ENCODE measurements around the gene WDR83. TPM values are rescaled to one million over a fixed set of nuclear protein-coding genes. Genes with fewer than 3 reads are reported as not detected.

WDR83 gene
- total RNA-seq, 3 donors from 2014 or later, result 8.2 to 13.8 (median 10.2) TPM

DNA sequence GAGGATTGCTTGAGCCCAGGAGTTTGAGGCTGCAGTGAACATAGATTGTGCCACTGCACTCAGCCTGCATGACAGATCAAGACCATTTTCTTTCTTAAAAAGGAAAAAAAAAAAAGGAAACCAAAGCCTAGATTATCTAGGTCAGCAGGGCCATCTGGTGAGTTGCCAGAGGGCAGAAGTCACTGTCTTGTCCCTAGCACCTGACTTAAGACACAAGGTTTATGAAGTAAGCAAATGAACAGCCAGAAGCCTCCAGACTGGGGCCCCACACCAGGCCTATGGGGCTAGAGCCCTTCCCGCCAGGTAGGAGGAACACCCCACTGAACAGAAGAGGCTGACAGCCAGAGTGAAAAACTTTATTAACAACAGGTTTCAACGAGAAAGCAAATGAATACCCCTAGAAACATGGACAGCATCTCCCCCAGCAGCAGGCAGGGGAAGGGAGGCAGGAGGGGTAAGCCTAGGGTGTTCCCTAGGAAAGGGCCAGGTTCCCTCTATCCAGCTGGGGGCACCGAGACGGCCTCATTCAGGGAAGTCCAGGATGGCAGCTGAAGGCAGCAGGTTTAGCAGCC, 1.2 kb downstream of the WDR83 start:
- Histone ChIP-seq H3K36me3 (peaks cover 3% of the 10 kb centered on the region), H3K9me3 (no peaks in the 10 kb centered on the region), H3K4me3 (peak overlapping the region in 2 of 3 donors; percentile 89 to 97), H3K4me1 (peaks cover 13 to 22% of the 10 kb centered on the region in 2 donors), H3K27ac (peak overlapping the region in 1 of 2 donors; percentile 97), H3K27me3 (no peaks in the 10 kb centered on the region)
- TF ChIP-seq POLR2A (IDR thresholded peaks at IDR 0.05), result no peak
- TF ChIP-seq, protein P1, sequence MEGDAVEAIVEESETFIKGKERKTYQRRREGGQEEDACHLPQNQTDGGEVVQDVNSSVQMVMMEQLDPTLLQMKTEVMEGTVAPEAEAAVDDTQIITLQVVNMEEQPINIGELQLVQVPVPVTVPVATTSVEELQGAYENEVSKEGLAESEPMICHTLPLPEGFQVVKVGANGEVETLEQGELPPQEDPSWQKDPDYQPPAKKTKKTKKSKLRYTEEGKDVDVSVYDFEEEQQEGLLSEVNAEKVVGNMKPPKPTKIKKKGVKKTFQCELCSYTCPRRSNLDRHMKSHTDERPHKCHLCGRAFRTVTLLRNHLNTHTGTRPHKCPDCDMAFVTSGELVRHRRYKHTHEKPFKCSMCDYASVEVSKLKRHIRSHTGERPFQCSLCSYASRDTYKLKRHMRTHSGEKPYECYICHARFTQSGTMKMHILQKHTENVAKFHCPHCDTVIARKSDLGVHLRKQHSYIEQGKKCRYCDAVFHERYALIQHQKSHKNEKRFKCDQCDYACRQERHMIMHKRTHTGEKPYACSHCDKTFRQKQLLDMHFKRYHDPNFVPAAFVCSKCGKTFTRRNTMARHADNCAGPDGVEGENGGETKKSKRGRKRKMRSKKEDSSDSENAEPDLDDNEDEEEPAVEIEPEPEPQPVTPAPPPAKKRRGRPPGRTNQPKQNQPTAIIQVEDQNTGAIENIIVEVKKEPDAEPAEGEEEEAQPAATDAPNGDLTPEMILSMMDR (IDR thresholded peaks at IDR 0.05), result no peak
- no peak for TF ChIP-seq POLR2AphosphoS5 (IDR thresholded peaks at IDR 0.05)
- intact Hi-C loops (cut with DNase I; ENCODE audit: low total_unique reads), result loop anchor here (2.0 kb wide), 1 partner anchor 77 kb away; no protein-coding TSS in a partner anchor
- DNase-seq (ENCODE audit: low spot score in 2 of 2), result no peak

DNA sequence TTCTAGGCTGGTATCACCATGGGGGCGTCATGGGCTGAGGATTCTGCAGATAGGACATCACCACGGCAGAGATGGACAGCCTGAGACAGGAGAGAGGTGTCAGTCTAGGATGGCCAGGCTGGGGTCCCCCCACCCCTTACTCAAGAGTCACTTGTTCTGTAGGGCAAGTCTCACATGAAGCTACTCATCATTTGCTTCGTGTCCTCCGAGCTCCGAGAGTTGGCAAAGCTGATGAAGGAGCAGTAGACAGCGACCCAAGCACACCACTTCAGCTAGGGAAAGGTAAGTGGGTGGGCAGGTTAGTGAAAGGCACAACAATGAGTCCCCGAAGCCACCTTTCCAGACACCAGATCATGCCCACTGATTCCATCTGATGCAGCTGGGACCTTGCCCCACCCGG, 1.7 kb downstream of the WDR83 start:
- TF ChIP-seq, protein P1 (IDR thresholded peaks at IDR 0.05), result no peak
- TF ChIP-seq POLR2A (IDR thresholded peaks at IDR 0.05), result no peak
- no peak for TF ChIP-seq POLR2AphosphoS5 (IDR thresholded peaks at IDR 0.05)
- peaks cover 13 to 22% of the 10 kb centered on the region in 2 donors for H3K4me1 ChIP-seq
- DNase-seq (ENCODE audit: low spot score in 2 of 2), result no peak

DNA sequence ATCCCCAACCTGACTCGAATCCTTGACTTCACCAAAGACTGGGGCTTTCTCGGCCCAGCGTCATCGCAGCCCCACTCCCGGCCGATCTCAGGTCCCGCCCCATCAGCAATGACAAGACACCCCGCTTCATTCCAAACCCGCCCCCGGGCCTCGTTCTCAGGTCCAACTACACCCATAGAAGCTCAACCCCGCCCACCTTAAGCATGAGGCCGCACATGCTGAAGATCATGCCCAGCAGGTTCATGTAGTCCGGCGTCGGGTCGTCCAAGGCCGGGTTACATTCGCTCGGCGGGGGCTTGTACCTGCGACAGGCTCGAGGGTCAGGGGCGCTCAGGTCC, 2.3 kb downstream of the WDR83 start:
- Histone ChIP-seq H3K27me3 (no peaks in the 10 kb centered on the region), H3K4me3 (peak overlapping the region; percentile 89 to 97 (median 90)), H3K4me1 (peaks cover 13 to 22% of the 10 kb centered on the region in 2 donors), H3K27ac (peak overlapping the region; percentile 96 to 97), H3K9me3 (no peaks in the 10 kb centered on the region), H3K36me3 (peaks cover 3% of the 10 kb centered on the region)
- intact Hi-C loops (cut with DNase I; ENCODE audit: low total_unique reads), result no loop called here
- TF ChIP-seq POLR2A (IDR thresholded peaks at IDR 0.05) (no peak), POLR2AphosphoS5 (IDR thresholded peaks at IDR 0.05) (no peak)
- DNase-seq (ENCODE audit: low spot score in 2 of 2), result peak; percentile 63 to 66

More for the DNA sequence above, 1.7 kb downstream of the WDR83 start:
- H3K36me3 ChIP-seq, result peaks cover 3% of the 10 kb centered on the region
- H3K27me3 ChIP-seq, result no peaks in the 10 kb centered on the region
- no peaks in the 10 kb centered on the region for H3K9me3 ChIP-seq
- H3K27ac ChIP-seq, result peak overlapping the region; percentile 96 to 97
- peak overlapping the region; percentile 89 to 97 (median 90) for H3K4me3 ChIP-seq
- intact Hi-C loops (cut with DNase I; ENCODE audit: low total_unique reads), result no loop called here

DNA sequence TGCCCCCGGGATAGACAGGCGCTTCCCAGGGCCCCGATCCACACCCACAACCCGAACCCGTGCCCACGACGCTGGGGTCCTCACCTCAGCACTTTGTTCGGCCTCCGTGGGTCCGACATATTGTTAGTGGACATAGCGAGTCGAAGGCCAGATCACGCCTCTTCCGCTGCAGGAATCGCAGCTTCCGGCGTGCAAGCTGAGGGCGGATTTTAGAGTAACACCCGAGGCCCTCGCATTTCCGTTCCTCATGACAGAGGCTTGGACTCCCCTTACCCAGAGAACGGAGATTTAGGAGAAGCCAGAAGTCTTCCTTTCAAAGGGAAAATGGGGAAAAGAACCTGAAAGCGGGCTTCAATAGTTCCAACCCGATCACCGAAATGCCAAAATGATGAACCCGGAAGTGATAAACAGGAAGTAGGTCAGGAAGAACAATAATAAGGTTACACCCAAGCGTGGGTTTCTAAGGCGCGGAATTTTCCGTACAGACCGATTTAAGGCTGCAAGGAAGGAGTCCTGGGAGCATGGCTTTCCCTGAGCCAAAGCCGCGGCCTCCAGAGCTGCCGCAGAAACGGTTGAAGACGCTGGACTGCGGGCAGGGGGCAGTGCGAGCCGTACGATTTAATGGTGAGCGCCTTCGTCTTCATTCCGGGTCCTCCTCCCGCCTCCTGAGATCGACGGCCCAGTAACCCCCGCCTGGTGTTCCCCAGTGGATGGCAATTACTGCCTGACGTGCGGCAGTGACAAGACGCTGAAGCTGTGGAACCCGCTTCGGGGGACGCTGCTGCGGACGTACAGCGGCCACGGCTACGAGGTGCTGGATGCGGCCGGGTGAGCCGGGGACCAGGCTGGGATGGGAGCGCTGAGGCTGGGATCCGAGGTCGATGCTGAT, 2.9 kb downstream of the WDR83 start:
- Histone ChIP-seq H3K4me1 (peaks cover 13 to 22% of the 10 kb centered on the region in 2 donors), H3K27me3 (no peaks in the 10 kb centered on the region), H3K4me3 (peak overlapping the region; percentile 89 to 97 (median 90)), H3K36me3 (peaks cover 3% of the 10 kb centered on the region), H3K27ac (peak overlapping the region; percentile 96 to 97), H3K9me3 (no peaks in the 10 kb centered on the region)
- TF ChIP-seq POLR2A (IDR thresholded peaks at IDR 0.05), result peak; percentile 37
- TF ChIP-seq, protein P1 (IDR thresholded peaks at IDR 0.05), result no peak
- peak; percentile 61 to 87 (median 87) for TF ChIP-seq POLR2AphosphoS5 (IDR thresholded peaks at IDR 0.05)
- intact Hi-C loops (cut with DNase I; ENCODE audit: low total_unique reads), result no loop called here
- peak; percentile 73 to 79 for DNase-seq (ENCODE audit: low spot score in 2 of 2)

DNA sequence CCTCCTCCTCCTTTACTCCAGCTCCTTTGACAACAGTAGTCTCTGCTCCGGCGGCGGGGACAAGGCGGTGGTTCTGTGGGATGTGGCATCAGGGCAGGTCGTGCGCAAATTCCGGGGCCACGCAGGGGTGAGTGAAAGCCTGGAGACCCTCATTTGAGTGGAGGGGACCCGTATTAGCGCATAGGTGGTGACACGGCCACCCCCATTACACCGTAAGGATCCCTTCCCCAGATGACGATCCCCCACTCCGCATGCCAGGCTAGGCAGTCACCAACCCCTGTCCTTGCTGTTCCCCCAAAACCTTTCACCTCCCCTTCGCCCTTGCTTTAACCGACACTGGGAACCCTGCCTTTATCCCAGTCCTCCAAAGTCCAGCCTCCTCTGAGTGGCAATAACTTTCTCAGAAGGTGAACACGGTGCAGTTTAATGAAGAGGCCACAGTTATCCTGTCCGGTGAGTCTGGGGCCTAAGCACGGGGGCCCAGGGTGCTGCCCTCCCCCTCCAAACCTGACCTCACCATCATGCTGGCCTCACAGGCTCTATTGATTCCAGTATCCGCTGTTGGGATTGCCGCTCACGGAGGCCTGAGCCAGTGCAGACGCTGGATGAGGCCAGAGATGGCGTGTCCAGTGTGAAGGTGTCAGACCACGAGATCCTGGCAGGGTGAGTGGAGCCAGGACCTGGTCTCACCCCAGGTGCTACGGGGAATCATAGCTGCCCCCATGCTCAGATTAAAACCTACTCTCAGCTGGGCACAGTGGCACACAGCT, 3.7 kb downstream of the WDR83 start:
- intact Hi-C loops (cut with DNase I; ENCODE audit: low total_unique reads), result no loop called here
- H3K4me1 ChIP-seq, result peaks cover 13 to 22% of the 10 kb centered on the region in 2 donors
- H3K4me3 ChIP-seq, result peak overlapping the region; percentile 89 to 97 (median 90)
- no peaks in the 10 kb centered on the region for H3K9me3 ChIP-seq
- H3K27me3 ChIP-seq, result no peaks in the 10 kb centered on the region
- peak overlapping the region; percentile 96 to 97 for H3K27ac ChIP-seq
- DNase-seq (ENCODE audit: low spot score in 2 of 2), result no peak
- no peak for TF ChIP-seq POLR2A (IDR thresholded peaks at IDR 0.05)
- TF ChIP-seq POLR2AphosphoS5 (IDR thresholded peaks at IDR 0.05), result no peak
- TF ChIP-seq, protein P1 (IDR thresholded peaks at IDR 0.05), result no peak
- peaks cover 3% of the 10 kb centered on the region for H3K36me3 ChIP-seq

Data from breast epithelium (tissue), 4 donors.